Central memory CD8-positive, alpha-beta T cell (primary cell): ENCODE results near the gene PIK3R1.
A peak's percentile ranks its signal among the peaks of the same experiment; 100 is the strongest.

ENCODE experiments used
- ATAC-seq: fragments of 150-1000 bp; cut with Tn5 transposase; replicated peaks from 2 replicates; pipeline ENCODE4 v1.10.0; 2022; ENCODE audit warnings: mild to moderate bottlenecking, moderate FRiP score, moderate number of reproducible peaks; ENCODE audit not compliant: poor library complexity, severe bottlenecking; ENCODE audit errors: extremely low read depth
- DNase-seq, 2 donors: peaks; one replicate each; pipeline ENCODE4 v3.0.0; 2021; ENCODE audit warnings: low spot score in 2 of 2
- H3K27ac Mint-ChIP-seq: one replicate; pipeline ENCODE4 v1.8.0; 2022; ENCODE audit warnings: low read depth, mild to moderate bottlenecking, moderate library complexity, mixed read lengths
- H3K27me3 Mint-ChIP-seq: one replicate; pipeline ENCODE4 v1.8.0; 2022; ENCODE audit warnings: mixed read lengths
- H3K36me3 Mint-ChIP-seq: one replicate; pipeline ENCODE4 v1.8.0; 2022; ENCODE audit warnings: mild to moderate bottlenecking, moderate library complexity, mixed read lengths; ENCODE audit not compliant: insufficient read depth
- H3K4me1 Mint-ChIP-seq: one replicate; pipeline ENCODE4 v1.8.0; 2022; ENCODE audit warnings: mixed read lengths
- H3K4me3 Mint-ChIP-seq: one replicate; pipeline ENCODE4 v1.8.0; 2022; ENCODE audit warnings: mild to moderate bottlenecking, moderate library complexity, mixed read lengths
- H3K9me3 Mint-ChIP-seq: one replicate; pipeline ENCODE4 v1.8.0; 2022; ENCODE audit warnings: mixed read lengths

The PIK3R1 gene

DNA sequence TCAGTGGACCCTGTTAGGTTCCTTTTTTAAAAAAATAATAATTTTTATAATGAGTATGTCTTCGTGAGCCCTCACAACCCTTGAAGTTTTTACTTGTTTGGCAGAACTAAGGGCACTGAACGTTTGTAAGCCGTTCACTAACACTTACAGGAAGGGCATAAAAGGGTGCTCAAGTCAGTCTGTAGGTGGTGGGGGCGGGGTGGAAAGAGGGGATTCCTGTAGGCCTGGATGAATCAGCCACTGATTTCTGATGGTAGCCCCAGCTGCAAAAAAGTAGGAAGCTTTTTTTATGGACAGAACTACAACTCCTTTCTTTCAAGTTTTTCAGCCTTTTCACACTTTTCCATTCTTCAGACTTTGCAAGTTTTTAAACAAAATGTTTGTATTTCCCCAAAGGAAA lies 35.8 kb downstream of the PIK3R1 start:
- H3K27ac Mint-ChIP-seq = peak overlapping the region; percentile 54

DNA sequence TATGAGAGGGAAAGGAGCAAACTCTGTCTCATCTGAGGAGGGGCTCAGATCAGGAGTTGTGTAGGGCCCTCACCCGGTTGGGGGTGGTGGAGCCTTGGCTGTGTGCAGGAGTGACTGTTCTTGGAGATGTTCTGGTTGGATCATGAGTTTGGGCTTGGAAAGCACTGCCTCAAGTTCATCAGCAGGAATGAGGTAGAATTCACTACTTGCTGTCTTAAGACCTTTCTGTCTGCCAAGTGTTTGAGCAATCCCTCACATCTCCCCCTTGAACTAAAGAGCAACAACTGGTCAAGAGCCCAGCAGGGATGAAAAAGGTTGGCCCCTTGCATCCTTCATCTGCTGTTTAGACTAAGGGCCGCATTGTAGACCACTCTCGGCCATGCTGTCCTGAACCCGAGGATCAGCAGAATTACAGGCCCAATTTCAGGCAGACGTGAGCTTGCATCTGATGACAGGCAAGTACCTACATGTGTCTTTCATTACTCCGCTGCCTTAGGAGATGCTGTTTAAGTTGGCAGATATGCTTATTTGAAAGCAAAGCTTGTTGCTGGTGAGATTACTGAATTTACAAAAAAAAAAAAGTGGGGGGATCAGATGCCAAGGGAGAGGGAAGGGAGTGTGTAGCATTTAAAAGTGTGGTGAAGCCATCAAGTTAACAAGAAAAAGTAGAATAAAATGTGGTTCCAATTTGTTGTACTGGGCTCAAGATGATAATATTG lies 36.4 kb downstream of the PIK3R1 start:
- Mint-ChIP-seq H3K4me1 (peaks cover 87% of the 10 kb centered on the region), H3K4me3 (no peak overlapping the region), H3K27ac (peak overlapping the region; percentile 54), H3K27me3 (no peaks in the 10 kb centered on the region), H3K9me3 (no peaks in the 10 kb centered on the region), H3K36me3 (peaks cover 6% of the 10 kb centered on the region)
- DNase-seq (no peak), ATAC-seq (no peak)

More for the DNA sequence above, 35.8 kb downstream of the PIK3R1 start:
- ATAC-seq (peak; percentile 39), DNase-seq (no peak)
- Mint-ChIP-seq H3K4me1 (peaks cover 85% of the 10 kb centered on the region), H3K9me3 (no peaks in the 10 kb centered on the region), H3K4me3 (no peak overlapping the region), H3K36me3 (peaks cover 8% of the 10 kb centered on the region), H3K27me3 (no peaks in the 10 kb centered on the region)

DNA sequence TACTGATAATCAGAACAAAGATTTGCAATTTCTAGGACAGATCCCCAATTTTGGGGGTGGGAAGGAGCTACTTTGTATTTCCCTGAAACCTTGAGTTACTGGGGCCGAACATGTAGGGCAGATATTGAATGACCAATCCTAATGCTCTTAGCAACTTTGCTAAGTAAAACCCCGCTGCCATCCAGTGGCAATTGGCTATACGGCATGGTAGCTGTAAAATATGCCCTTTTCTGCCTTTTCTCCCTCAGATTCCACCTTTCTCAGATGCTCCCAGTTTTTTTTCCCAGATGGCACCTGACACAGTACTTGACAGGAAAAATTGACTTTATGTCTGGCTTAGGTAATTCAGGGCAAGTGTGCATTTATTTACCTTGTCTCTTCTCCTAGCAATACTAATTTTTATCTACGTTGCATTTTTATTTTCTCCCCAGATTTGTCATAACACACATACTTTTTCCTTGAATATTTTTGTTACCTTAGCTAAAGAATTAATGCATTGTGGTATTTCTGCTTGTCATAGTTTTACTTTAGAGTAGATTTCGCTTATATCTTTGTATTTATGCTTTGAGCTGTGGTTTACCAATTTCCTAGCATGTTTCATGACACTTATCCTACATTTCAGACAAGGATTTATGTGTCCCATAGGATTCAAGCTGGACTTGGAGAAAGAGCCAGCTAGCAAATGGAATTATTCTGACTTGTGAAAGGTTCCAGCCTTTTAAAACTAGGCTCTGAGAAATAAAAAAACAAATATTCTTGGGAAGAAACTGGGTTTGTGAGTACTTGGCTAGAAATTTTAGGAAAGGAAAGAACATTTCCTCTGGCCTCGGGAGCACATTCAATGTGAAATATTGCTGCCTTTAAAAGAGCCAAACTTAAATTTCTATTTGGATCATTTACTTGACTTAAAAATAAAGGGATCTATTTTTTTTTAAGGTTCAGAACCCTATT lies 37.4 kb downstream of the PIK3R1 start:
- Mint-ChIP-seq H3K4me1 (peaks cover 88% of the 10 kb centered on the region), H3K4me3 (no peak overlapping the region)

GRCh38 chr5:68253624-68254585 lies 38.3 kb downstream of the PIK3R1 start:
- Mint-ChIP-seq H3K27ac (peak overlapping the region; percentile 76), H3K9me3 (no peaks in the 10 kb centered on the region), H3K36me3 (peaks cover 1% of the 10 kb centered on the region), H3K4me3 (no peak overlapping the region), H3K27me3 (no peaks in the 10 kb centered on the region), H3K4me1 (peaks cover 90% of the 10 kb centered on the region)
- ATAC-seq = no peak
- no peak for DNase-seq

More for the DNA sequence above, 37.4 kb downstream of the PIK3R1 start:
- peak in 1 of 2 donors; percentile 28 for DNase-seq
- ATAC-seq = no peak
- no peaks in the 10 kb centered on the region for H3K27me3 Mint-ChIP-seq
- H3K9me3 Mint-ChIP-seq = no peaks in the 10 kb centered on the region
- H3K27ac Mint-ChIP-seq = no peak overlapping the region
- peaks cover 3% of the 10 kb centered on the region for H3K36me3 Mint-ChIP-seq

DNA sequence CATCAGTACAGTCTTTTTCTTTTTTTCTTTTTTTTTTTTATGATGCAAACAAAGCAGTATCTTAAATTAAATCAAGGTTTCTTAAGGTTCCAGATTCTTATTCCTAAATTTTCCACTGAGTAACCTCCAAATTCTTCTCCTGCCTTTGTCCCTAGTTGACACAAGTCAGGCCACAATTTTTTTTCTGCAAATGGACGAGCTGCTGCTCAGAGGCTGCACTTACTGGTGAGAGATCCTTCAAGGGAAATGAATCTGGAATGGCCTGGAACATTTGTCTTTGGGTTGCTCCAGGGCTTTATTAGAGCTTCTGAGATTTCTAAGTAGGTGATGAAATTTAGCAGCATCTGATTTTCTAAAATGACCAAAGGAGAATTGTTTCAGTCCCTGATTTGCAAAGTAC lies 39.3 kb downstream of the PIK3R1 start:
- Mint-ChIP-seq H3K4me1 (peaks cover 88% of the 10 kb centered on the region), H3K36me3 (peaks cover 1% of the 10 kb centered on the region), H3K27ac (peak overlapping the region; percentile 76), H3K9me3 (no peaks in the 10 kb centered on the region), H3K4me3 (peak overlapping the region; percentile 68), H3K27me3 (no peaks in the 10 kb centered on the region)
- ATAC-seq (no peak), DNase-seq (no peak)

- ATAC-seq (peak; percentile 78), DNase-seq (peak in 1 of 2 donors; percentile 26)
- H3K27me3 Mint-ChIP-seq = no peaks in the 10 kb centered on the region
- H3K4me3 Mint-ChIP-seq = peak overlapping the region; percentile 68
- no peaks in the 10 kb centered on the region for H3K9me3 Mint-ChIP-seq
- peak overlapping the region; percentile 76 for H3K27ac Mint-ChIP-seq
- peaks cover 83% of the 10 kb centered on the region for H3K4me1 Mint-ChIP-seq
- H3K36me3 Mint-ChIP-seq = peaks cover 1% of the 10 kb centered on the region
These were observed 40.0 kb downstream of the PIK3R1 start for GRCh38 chr5:68255305-68256120.

DNA sequence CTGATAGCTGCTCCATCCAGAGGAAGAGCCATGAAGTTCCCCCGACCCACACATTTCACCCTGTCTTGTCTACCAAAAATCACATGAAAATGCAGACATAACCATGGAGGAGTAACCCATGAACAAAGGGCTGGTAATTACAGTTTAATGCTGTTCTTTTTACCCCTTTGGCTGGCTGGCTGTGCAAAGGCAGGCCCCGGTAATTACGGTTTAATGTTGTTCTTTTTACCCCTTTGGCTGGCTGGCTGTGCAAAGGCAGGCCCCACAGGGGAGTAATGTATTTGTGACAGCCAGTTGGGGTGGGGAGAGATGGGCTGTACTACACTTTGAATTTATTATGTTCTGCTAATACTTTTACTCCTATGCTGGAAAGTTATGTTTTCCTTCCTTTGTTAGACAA lies 41.7 kb downstream of the PIK3R1 start:
- peaks cover 1% of the 10 kb centered on the region for H3K36me3 Mint-ChIP-seq
- H3K4me1 Mint-ChIP-seq = peaks cover 78% of the 10 kb centered on the region
- no peak for DNase-seq
- H3K27me3 Mint-ChIP-seq = no peaks in the 10 kb centered on the region
- H3K9me3 Mint-ChIP-seq = no peaks in the 10 kb centered on the region
- no peak for ATAC-seq
- H3K27ac Mint-ChIP-seq = peak overlapping the region; percentile 76
- peak overlapping the region; percentile 21 for H3K4me3 Mint-ChIP-seq

DNA sequence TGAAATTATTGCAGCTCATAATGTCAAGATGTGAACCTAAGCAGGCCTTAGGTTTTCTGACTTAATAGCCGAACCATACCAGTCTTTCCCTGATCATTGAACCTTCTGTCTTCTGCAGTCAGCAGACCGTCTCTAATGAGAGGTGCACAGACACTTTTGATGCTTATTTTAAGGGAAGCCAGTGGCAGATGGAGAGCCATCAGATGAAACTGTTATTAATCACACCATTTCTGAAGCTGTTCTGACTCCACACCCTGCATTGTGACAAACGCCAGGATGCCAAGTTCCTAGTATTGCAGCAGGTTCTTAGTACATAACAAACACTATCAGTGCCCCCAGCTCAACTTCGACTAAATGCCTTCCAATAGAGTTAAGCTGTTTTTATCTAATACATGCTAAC lies 43.0 kb downstream of the PIK3R1 start:
- no peaks in the 10 kb centered on the region for H3K9me3 Mint-ChIP-seq
- H3K4me1 Mint-ChIP-seq = peaks cover 76% of the 10 kb centered on the region
- H3K36me3 Mint-ChIP-seq = peaks cover 1% of the 10 kb centered on the region
- no peaks in the 10 kb centered on the region for H3K27me3 Mint-ChIP-seq
- H3K4me3 Mint-ChIP-seq = peak overlapping the region; percentile 33
- peak overlapping the region; percentile 76 for H3K27ac Mint-ChIP-seq
- ATAC-seq (no peak), DNase-seq (no peak)

DNA sequence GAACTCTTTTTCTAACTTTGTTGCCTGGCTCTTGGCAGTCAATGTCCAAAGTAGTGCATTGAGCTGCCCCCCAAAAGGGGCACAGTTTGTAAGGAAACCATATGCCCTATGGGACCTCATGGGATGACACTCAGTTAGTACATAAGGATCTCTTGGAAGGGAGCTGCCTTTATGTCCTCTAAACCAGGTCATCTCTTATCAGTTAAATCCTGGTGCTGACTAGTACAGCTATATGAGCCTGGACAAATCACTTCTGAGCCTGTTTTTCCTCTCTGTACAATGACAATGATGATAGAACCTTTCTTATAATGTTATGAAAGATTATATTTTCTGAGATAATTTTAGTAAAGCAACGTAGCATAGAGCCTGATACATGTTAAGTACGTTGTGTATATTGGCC lies 44.1 kb downstream of the PIK3R1 start:
- peaks cover 77% of the 10 kb centered on the region for H3K4me1 Mint-ChIP-seq
- no peak for DNase-seq
- no peaks in the 10 kb centered on the region for H3K9me3 Mint-ChIP-seq
- no peaks in the 10 kb centered on the region for H3K36me3 Mint-ChIP-seq
- ATAC-seq = no peak
- H3K4me3 Mint-ChIP-seq = no peak overlapping the region
- H3K27ac Mint-ChIP-seq = peak overlapping the region; percentile 76
- no peaks in the 10 kb centered on the region for H3K27me3 Mint-ChIP-seq

GRCh38 chr5:68260467-68260866 lies 44.9 kb downstream of the PIK3R1 start:
- H3K4me3 Mint-ChIP-seq = no peak overlapping the region
- H3K27ac Mint-ChIP-seq = peak overlapping the region; percentile 76
- ATAC-seq (peak; percentile 35), DNase-seq (no peak)
- peaks cover 2% of the 10 kb centered on the region for H3K36me3 Mint-ChIP-seq
- no peaks in the 10 kb centered on the region for H3K27me3 Mint-ChIP-seq
- H3K4me1 Mint-ChIP-seq = peaks cover 77% of the 10 kb centered on the region
- no peaks in the 10 kb centered on the region for H3K9me3 Mint-ChIP-seq

- ATAC-seq (no peak), DNase-seq (no peak)
- Mint-ChIP-seq H3K27me3 (no peaks in the 10 kb centered on the region), H3K36me3 (peaks cover 2% of the 10 kb centered on the region), H3K4me3 (no peak overlapping the region), H3K9me3 (no peaks in the 10 kb centered on the region), H3K27ac (no peak overlapping the region), H3K4me1 (peaks cover 79% of the 10 kb centered on the region)
These were observed 45.6 kb downstream of the PIK3R1 start for GRCh38 chr5:68261169-68261568.
